BLaER1 (cell line): Measurements from ENCODE around the gene PCDHA1.

Experiments used
- H3K27ac ChIP-seq: shearing (Covaris generic); formaldehyde crosslinking; 2 replicates; pipeline ENCODE4 v1.8.1; 2022
- H3K27me3 ChIP-seq: shearing (Covaris generic); formaldehyde crosslinking; 2 replicates; pipeline ENCODE4 v1.8.1; 2022
- H3K36me3 ChIP-seq: shearing (Covaris generic); formaldehyde crosslinking; 2 replicates; pipeline ENCODE4 v1.8.1; 2022
- H3K4me1 ChIP-seq: shearing (Covaris generic); formaldehyde crosslinking; 2 replicates; pipeline ENCODE4 v1.8.1; 2022
- H3K4me2 ChIP-seq: shearing (Covaris generic); formaldehyde crosslinking; 2 replicates; pipeline ENCODE4 v1.8.1; 2022
- H3K4me3 ChIP-seq: shearing (Covaris generic); formaldehyde crosslinking; 2 replicates; pipeline ENCODE4 v1.8.1; 2022
- H3K9ac ChIP-seq: shearing (Covaris generic); formaldehyde crosslinking; 2 replicates; pipeline ENCODE4 v1.8.1; 2022
- H3K9me3 ChIP-seq: shearing (Covaris generic); formaldehyde crosslinking; 2 replicates; pipeline ENCODE4 v1.8.1; 2022
- H4K20me1 ChIP-seq: shearing (Covaris generic); formaldehyde crosslinking; 2 replicates; pipeline ENCODE4 v1.8.1; 2022
- Cebpa-rat ChIP-seq: shearing (Covaris generic); IDR thresholded peaks from 2 replicates; pipeline ENCODE4 v1.8.1; 2022

The PCDHA1 gene

DNA sequence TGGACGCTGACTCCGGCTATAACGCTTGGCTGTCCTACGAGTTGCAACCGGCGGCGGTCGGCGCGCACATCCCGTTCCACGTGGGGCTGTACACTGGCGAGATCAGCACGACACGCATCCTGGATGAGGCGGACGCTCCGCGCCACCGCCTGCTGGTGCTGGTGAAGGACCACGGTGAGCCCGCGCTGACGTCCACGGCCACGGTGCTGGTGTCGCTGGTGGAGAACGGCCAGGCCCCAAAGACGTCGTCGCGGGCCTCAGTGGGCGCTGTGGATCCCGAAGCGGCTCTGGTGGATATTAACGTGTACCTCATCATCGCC lies 91.3 kb downstream of the PCDHA1 start:
- no peak overlapping the region for H3K4me2 ChIP-seq
- H3K9ac ChIP-seq: no peak overlapping the region
- no peaks in the 10 kb centered on the region for H3K4me1 ChIP-seq
- H3K36me3 ChIP-seq: no peaks in the 10 kb centered on the region
- no peaks in the 10 kb centered on the region for H4K20me1 ChIP-seq
- no peak overlapping the region for H3K4me3 ChIP-seq
- no peaks in the 10 kb centered on the region for H3K27me3 ChIP-seq
- H3K27ac ChIP-seq: no peak overlapping the region
- no peak for TF ChIP-seq Cebpa-rat
- H3K9me3 ChIP-seq: peaks cover 33% of the 10 kb centered on the region

DNA sequence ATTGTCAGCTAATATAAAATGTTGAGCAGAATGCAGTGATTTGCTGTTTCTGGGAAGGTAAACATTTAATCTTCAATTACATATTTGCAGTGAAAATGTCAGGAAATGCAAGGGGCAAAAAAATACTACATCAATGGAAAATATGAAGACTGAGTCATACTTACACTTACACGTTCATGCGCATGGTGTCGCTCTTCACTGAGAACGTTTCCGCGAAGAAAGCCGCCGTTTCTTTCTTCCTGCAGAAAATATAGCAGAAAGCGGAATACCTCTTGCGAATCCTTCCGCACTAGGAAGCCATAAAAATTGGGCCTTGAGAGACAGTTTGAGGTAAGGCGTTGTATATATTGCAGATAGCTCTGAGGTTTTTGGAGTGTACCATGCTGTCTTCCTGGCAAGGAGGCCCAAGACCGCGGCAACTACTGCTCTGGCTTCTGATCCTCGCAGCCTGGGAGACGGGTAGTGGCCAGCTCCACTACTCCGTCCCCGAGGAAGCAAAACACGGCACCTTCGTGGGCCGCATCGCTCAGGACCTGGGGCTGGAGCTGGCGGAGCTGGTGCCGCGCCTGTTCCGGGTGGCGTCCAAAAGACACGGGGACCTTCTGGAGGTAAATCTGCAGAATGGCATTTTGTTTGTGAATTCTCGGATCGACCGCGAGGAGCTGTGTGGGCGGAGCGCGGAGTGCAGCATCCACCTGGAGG lies 96.1 kb downstream of the PCDHA1 start, which contains the start of gene PCDHA13:
Gene PCDHA13, plus strand, starts transcription at position 236 of the 702 bp plus-strand sequence. Its CDS starts 145 bp downstream, at position 381.
- peaks cover 35% of the 10 kb centered on the region for H3K9me3 ChIP-seq
- H3K9ac ChIP-seq: no peak within 1 kb of the TSS
- H3K27me3 ChIP-seq: no peaks in the 10 kb centered on the region
- no peaks in the 10 kb centered on the region for H3K4me1 ChIP-seq
- H3K36me3 ChIP-seq: no peaks in the 10 kb centered on the region
- no peak within 1 kb of the TSS for H3K27ac ChIP-seq
- no peak within 1 kb of the TSS for H3K4me3 ChIP-seq
- no peaks in the 10 kb centered on the region for H4K20me1 ChIP-seq
- no peak for TF ChIP-seq Cebpa-rat
- H3K4me2 ChIP-seq: no peak within 1 kb of the TSS

DNA sequence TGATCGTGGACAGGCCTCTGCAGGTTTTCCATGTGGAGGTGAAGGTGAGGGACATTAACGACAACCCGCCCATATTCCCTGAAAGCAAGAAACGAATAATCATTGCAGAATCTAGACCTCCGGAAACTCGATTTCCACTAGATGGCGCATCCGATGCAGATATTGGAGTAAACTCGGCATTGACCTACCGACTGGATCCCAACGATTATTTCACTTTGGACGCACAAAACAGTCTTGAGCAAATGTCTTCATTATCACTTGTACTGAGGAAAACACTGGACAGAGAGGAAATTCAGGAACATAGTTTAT lies 96.6 kb downstream of the PCDHA1 start:
- Histone ChIP-seq H3K9ac (no peak overlapping the region), H3K4me2 (no peak overlapping the region), H3K36me3 (no peaks in the 10 kb centered on the region), H3K4me1 (no peaks in the 10 kb centered on the region), H3K27me3 (no peaks in the 10 kb centered on the region), H3K4me3 (no peak overlapping the region), H3K9me3 (peaks cover 30% of the 10 kb centered on the region), H4K20me1 (no peaks in the 10 kb centered on the region), H3K27ac (no peak overlapping the region)
- no peak for TF ChIP-seq Cebpa-rat

DNA sequence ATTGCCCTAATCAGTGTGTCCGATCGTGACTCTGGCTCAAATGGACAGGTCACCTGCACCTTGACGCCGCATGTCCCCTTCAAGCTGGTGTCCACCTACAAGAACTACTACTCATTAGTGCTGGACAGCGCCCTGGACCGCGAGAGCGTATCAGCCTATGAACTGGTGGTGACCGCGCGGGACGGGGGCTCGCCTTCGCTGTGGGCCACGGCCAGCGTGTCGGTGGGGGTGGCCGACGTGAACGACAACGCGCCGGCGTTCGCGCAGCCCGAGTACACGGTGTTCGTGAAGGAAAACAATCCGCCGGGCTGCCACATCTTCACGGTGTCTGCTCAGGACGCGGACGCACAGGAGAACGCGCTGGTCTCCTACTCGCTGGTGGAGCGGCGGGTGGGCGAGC lies 97.4 kb downstream of the PCDHA1 start:
- TF ChIP-seq Cebpa-rat: no peak
- Histone ChIP-seq H3K27me3 (no peaks in the 10 kb centered on the region), H3K36me3 (no peaks in the 10 kb centered on the region), H3K4me1 (no peaks in the 10 kb centered on the region), H3K9ac (no peak overlapping the region), H3K4me2 (no peak overlapping the region), H3K9me3 (peaks cover 29% of the 10 kb centered on the region), H3K27ac (no peak overlapping the region), H4K20me1 (no peaks in the 10 kb centered on the region), H3K4me3 (no peak overlapping the region)

DNA sequence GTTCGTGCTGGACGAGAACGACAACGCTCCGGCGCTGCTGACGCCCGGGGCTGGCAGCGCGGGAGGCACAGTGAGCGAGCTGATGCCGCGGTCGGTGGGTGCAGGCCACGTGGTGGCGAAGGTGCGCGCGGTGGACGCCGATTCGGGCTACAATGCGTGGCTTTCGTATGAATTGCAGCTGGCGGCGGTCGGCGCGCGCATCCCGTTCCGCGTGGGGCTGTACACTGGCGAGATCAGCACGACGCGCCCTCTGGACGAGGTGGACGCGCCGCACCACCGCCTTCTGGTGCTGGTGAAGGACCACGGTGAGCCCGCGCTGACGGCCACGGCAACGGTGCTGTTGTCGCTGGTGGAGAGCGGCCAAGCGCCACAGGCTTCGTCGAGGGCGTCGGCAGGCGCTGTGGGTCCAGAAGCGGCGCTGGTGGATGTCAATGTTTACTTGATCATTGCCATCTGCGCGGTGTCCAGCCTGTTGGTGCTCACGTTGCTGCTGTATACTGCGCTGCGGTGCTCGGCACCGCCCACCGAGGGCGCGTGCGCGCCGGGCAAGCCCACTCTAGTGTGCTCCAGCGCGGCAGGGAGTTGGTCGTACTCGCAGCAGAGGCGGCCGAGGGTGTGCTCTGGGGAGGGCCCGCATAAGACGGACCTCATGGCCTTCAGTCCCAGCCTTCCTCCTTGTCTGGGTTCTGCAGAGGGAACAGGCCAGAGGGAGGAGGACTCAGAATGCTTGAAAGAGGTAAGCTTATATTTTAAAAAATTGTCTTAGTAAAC lies 98.2 kb downstream of the PCDHA1 start:
- no peaks in the 10 kb centered on the region for H3K4me1 ChIP-seq
- no peak for TF ChIP-seq Cebpa-rat
- no peaks in the 10 kb centered on the region for H3K36me3 ChIP-seq
- H3K9me3 ChIP-seq: peaks cover 29% of the 10 kb centered on the region
- no peaks in the 10 kb centered on the region for H4K20me1 ChIP-seq
- no peak overlapping the region for H3K4me3 ChIP-seq
- H3K27me3 ChIP-seq: no peaks in the 10 kb centered on the region
- no peak overlapping the region for H3K27ac ChIP-seq
- H3K9ac ChIP-seq: no peak overlapping the region
- H3K4me2 ChIP-seq: no peak overlapping the region

DNA sequence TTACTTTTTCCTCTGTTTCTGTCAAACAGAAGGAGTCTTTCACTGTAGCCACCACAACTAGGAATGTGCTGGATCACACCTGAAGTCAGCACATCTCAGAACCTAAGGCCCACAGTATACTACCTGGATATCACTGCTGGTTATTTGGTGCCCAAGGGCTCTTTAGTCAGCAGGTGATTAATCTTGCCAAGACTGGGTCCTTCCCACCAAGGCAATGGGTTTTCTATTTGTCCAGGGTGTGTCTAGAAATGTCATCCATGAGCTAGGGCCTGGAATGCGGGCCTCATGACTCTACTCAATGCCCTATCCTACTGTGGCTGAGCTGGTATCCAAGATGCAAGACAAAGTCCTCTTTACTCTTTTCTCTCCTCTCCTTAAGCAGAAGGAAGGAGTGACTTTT lies 130.4 kb downstream of the PCDHA1 start:
- H3K4me1 ChIP-seq: no peaks in the 10 kb centered on the region
- no peak overlapping the region for H3K9ac ChIP-seq
- no peak for TF ChIP-seq Cebpa-rat
- H4K20me1 ChIP-seq: no peaks in the 10 kb centered on the region
- H3K4me2 ChIP-seq: no peak overlapping the region
- no peaks in the 10 kb centered on the region for H3K27me3 ChIP-seq
- H3K4me3 ChIP-seq: no peak overlapping the region
- H3K9me3 ChIP-seq: peaks cover 15% of the 10 kb centered on the region
- H3K27ac ChIP-seq: no peak overlapping the region
- no peaks in the 10 kb centered on the region for H3K36me3 ChIP-seq

GRCh38 chr5:140923601-140924000 lies 137.7 kb downstream of the PCDHA1 start:
- no peak overlapping the region for H3K4me3 ChIP-seq
- H3K4me2 ChIP-seq: no peak overlapping the region
- H3K27ac ChIP-seq: no peak overlapping the region
- H3K9me3 ChIP-seq: peaks cover 25% of the 10 kb centered on the region
- H3K27me3 ChIP-seq: no peaks in the 10 kb centered on the region
- H3K9ac ChIP-seq: no peak overlapping the region
- H3K36me3 ChIP-seq: no peaks in the 10 kb centered on the region
- H4K20me1 ChIP-seq: no peaks in the 10 kb centered on the region
- no peaks in the 10 kb centered on the region for H3K4me1 ChIP-seq
- no peak for TF ChIP-seq Cebpa-rat

DNA sequence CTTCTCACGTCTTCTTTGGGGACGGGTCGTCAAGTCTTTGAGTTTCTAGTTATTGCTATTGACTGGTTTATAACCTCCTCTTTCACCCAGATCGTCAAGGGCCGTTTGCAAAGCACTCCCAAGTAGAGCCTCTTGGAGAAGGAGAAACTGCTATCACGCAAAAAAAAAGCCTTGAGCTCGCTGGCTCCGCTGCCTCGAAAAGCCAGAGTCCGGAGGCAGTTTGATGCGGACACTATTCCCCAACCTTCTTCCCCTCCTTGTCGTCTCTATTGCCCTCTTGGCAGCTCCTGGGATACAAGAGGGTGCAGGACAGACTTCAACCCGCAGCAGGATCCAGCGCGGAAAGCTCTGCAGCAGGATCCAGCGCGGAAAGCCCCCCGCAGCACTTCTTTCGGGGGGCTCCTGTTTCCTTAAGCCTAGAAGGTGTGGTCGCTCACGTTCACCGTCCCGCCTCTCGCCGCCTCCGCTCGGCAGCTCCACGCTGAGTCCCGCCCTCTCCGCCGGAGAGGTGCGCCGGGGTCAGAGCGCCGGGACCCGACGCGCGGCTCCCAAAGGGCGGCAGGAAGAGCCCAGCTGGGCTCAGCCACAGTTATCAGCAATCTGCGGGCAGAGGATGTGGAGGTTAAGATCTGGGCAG lies 140.0 kb downstream of the PCDHA1 start, which contains the start of gene PCDHAC1:
Gene PCDHAC1, plus strand, starts transcription at position 494 of the 637 bp plus-strand sequence. CDS start 594 bp downstream, outside the sequence.
- Histone ChIP-seq H3K9me3 (peaks cover 25% of the 10 kb centered on the region), H3K4me1 (no peaks in the 10 kb centered on the region), H3K4me3 (0 out of 2 replicates have a peak within 1 kb of the TSS, but pooled peaks have one; percentile 25), H3K4me2 (no peak within 1 kb of the TSS), H3K36me3 (no peaks in the 10 kb centered on the region), H3K9ac (no peak within 1 kb of the TSS), H3K27me3 (no peaks in the 10 kb centered on the region), H4K20me1 (no peaks in the 10 kb centered on the region), H3K27ac (no peak within 1 kb of the TSS)
- no peak for TF ChIP-seq Cebpa-rat

DNA sequence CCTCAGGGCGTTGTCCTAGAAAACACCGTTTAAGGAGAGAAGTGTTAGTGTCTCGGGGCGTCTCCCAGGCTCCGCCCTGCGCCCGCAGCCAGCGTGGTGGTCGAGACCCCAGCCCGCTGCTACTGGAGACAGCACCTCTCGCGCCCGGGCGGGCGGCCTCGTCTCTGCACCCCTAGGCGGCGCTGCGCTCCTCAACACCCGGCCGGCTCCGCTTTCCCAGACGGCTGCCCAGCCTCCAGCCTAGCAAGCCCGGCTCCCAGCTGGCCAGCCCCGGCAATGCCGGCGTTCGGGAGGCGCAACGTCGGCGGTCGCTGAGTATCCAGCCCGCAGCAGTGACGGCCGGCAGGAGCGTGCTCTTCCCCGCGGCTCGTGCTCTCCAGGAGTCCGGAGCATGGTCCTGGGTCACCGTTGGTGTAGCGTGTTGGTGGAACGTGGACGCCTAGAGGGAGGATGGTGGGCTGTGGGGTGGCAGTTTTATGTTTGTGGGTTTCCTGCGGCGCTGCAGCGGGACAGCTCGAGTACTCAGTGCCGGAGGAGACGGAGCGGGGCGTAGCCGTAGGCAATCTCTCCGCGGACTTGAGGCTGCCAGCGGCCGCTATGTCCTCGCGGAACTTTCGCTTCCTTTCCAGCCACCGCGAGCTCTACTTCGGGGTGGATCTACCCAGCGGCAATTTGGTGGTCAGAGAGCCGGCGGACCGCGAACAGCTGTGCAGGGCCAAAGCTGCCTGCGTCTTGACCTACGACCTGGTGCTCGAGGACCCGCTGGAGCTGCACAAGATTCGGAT lies 140.7 kb downstream of the PCDHA1 start:
- Histone ChIP-seq H3K27ac (no peak overlapping the region), H3K4me3 (0 out of 2 replicates have a peak overlapping the region, but pooled peaks have one; percentile 25), H3K27me3 (no peaks in the 10 kb centered on the region), H4K20me1 (no peaks in the 10 kb centered on the region), H3K4me2 (no peak overlapping the region), H3K4me1 (no peaks in the 10 kb centered on the region), H3K36me3 (no peaks in the 10 kb centered on the region), H3K9me3 (peaks cover 25% of the 10 kb centered on the region), H3K9ac (no peak overlapping the region)
- no peak for TF ChIP-seq Cebpa-rat

- H3K9ac ChIP-seq: no peak overlapping the region
- no peak overlapping the region for H3K4me3 ChIP-seq
- peaks cover 25% of the 10 kb centered on the region for H3K9me3 ChIP-seq
- H3K36me3 ChIP-seq: no peaks in the 10 kb centered on the region
- H3K4me1 ChIP-seq: no peaks in the 10 kb centered on the region
- TF ChIP-seq Cebpa-rat: no peak
- no peaks in the 10 kb centered on the region for H4K20me1 ChIP-seq
- no peak overlapping the region for H3K27ac ChIP-seq
- no peak overlapping the region for H3K4me2 ChIP-seq
- no peaks in the 10 kb centered on the region for H3K27me3 ChIP-seq
Measured at GRCh38 chr5:140927228-140927573, 141.3 kb downstream of the PCDHA1 start.
